Gastrocnemius medialis (tissue), 4 donors: ENCODE results near the gene ATP6V0E1.

ENCODE experiments used
- CTCF ChIP-seq, 5 experiments: fragments of 450-650 bp in 3 of 5; fragments of 200-600 bp in 2 of 5; sonication (generic) in 2 of 5; IDR thresholded peaks in 4 of 5; conservative IDR thresholded peaks in 1 of 5; 1 replicate in 4 of 5; 2 replicates in 1 of 5; pipeline ENCODE4 v1.5.1; 2016 to 2019; ENCODE audit warnings: antibody characterized with exemption in 5 of 5, mild to moderate bottlenecking in 3 of 5, moderate library complexity in 3 of 5
- POLR2A ChIP-seq, 2 donors: fragments of 450-650 bp; IDR thresholded peaks; one replicate each; pipeline ENCODE4 v1.6.1; 2017; ENCODE audit warnings: antibody characterized with exemption in 2 of 2, mild to moderate bottlenecking in 2 of 2, moderate library complexity in 2 of 2

GRCh38 chr5:173057062-173057924 is 73.7 kb downstream of the ATP6V0E1 start:
- TF ChIP-seq CTCF (IDR thresholded peaks at IDR 0.05 in 4 of 5, conservative IDR thresholded peaks at IDR 0.05 in 1 of 5) = peak in 1 of 5 experiments; percentile 24
- TF ChIP-seq POLR2A (IDR thresholded peaks at IDR 0.05) = peak; percentile 32 to 78
